Measurements from ENCODE around the gene SDCBP2. TPM values are rescaled to one million over a fixed set of nuclear protein-coding genes. Genes with fewer than 3 reads are reported as not detected.

SDCBP2 gene
- total RNA-seq, 1 donor from 2014 or later, result 1.6 TPM

- H4K20me1 ChIP-seq (ENCODE audit: low read depth), result peaks cover 35% of the 10 kb centered on the region
- peaks cover 14% of the 10 kb centered on the region for H3K79me2 ChIP-seq (ENCODE audit: low read depth)
- no peaks in the 10 kb centered on the region for H3K36me3 ChIP-seq
- no peaks in the 10 kb centered on the region for H3K9me3 Mint-ChIP-seq
- peaks cover 37% of the 10 kb centered on the region for H3K36me3 Mint-ChIP-seq
- H3K27me3 ChIP-seq, result no peaks in the 10 kb centered on the region
- no peak overlapping the region for H3K4me3 Mint-ChIP-seq
- no peaks in the 10 kb centered on the region for H3K9me3 ChIP-seq (ENCODE audit: low read depth)
- peaks cover 3% of the 10 kb centered on the region for H3K27me3 Mint-ChIP-seq (ENCODE audit: insufficient read depth, low read depth)
- H3K4me2 ChIP-seq, result no peak overlapping the region
- H3K4me1 ChIP-seq, result peaks cover 4% of the 10 kb centered on the region
- H2AFZ ChIP-seq (replicated peaks), result no peak overlapping the region
- H3K9ac ChIP-seq, result no peak overlapping the region
- no peak for DNase-seq (ENCODE audit: low spot score)
- H3K27ac ChIP-seq, result no peak overlapping the region
- no peaks in the 10 kb centered on the region for H3F3A ChIP-seq (ENCODE audit: low read depth)
- no peaks in the 10 kb centered on the region for H3K4me1 Mint-ChIP-seq
- TF ChIP-seq EZH2phosphoT487 (IDR thresholded peaks at IDR 0.05), result no peak
- no peak for TF ChIP-seq EZH2 (IDR thresholded peaks at IDR 0.05)
- no peak for TF ChIP-seq CTCF (IDR thresholded peaks at IDR 0.05)
- H3K4me3 ChIP-seq, result no peak overlapping the region
- H3K27ac Mint-ChIP-seq, result no peak overlapping the region
Observed at GRCh38 chr20:1369970-1370369, 41.0 kb upstream of the SDCBP2 start.

- Mint-ChIP-seq H3K9me3 (no peaks in the 10 kb centered on the region), H3K27ac (no peak overlapping the region), H3K27me3 (ENCODE audit: insufficient read depth, low read depth) (peaks cover 3% of the 10 kb centered on the region), H3K4me3 (no peak overlapping the region), H3K4me1 (no peaks in the 10 kb centered on the region), H3K36me3 (peaks cover 40% of the 10 kb centered on the region)
- Histone ChIP-seq H2AFZ (replicated peaks) (no peak overlapping the region), H3K27ac (no peak overlapping the region), H3K9me3 (ENCODE audit: low read depth) (no peaks in the 10 kb centered on the region), H3K4me2 (no peak overlapping the region), H3K36me3 (no peaks in the 10 kb centered on the region), H4K20me1 (ENCODE audit: low read depth) (peaks cover 22% of the 10 kb centered on the region), H3K79me2 (ENCODE audit: low read depth) (peaks cover 2% of the 10 kb centered on the region), H3F3A (ENCODE audit: low read depth) (no peaks in the 10 kb centered on the region), H3K4me1 (no peaks in the 10 kb centered on the region), H3K9ac (no peak overlapping the region), H3K4me3 (no peak overlapping the region), H3K27me3 (no peaks in the 10 kb centered on the region)
- TF ChIP-seq CTCF (IDR thresholded peaks at IDR 0.05) (no peak), EZH2 (IDR thresholded peaks at IDR 0.05) (no peak), EZH2phosphoT487 (IDR thresholded peaks at IDR 0.05) (no peak)
- DNase-seq (ENCODE audit: low spot score), result no peak
Observed at GRCh38 chr20:1368448-1369199, 39.7 kb upstream of the SDCBP2 start.

- H3K36me3 Mint-ChIP-seq, result peaks cover 43% of the 10 kb centered on the region
- Histone ChIP-seq H2AFZ (replicated peaks) (no peak overlapping the region), H3K27me3 (no peaks in the 10 kb centered on the region), H3F3A (ENCODE audit: low read depth) (no peaks in the 10 kb centered on the region), H3K9me3 (ENCODE audit: low read depth) (no peaks in the 10 kb centered on the region), H3K36me3 (no peaks in the 10 kb centered on the region), H3K4me2 (no peak overlapping the region), H3K4me3 (no peak overlapping the region), H3K9ac (no peak overlapping the region), H3K79me2 (ENCODE audit: low read depth) (no peaks in the 10 kb centered on the region), H3K4me1 (no peaks in the 10 kb centered on the region), H4K20me1 (ENCODE audit: low read depth) (peaks cover 19% of the 10 kb centered on the region), H3K27ac (no peak overlapping the region)
- peaks cover 5% of the 10 kb centered on the region for H3K27me3 Mint-ChIP-seq (ENCODE audit: insufficient read depth, low read depth)
- TF ChIP-seq EZH2 (IDR thresholded peaks at IDR 0.05) (no peak), EZH2phosphoT487 (IDR thresholded peaks at IDR 0.05) (no peak), CTCF (IDR thresholded peaks at IDR 0.05) (no peak)
- no peak for DNase-seq (ENCODE audit: low spot score)
- H3K4me3 Mint-ChIP-seq, result no peak overlapping the region
- H3K9me3 Mint-ChIP-seq, result no peaks in the 10 kb centered on the region
- no peaks in the 10 kb centered on the region for H3K4me1 Mint-ChIP-seq
- no peak overlapping the region for H3K27ac Mint-ChIP-seq
Observed at GRCh38 chr20:1367479-1367878, 38.5 kb upstream of the SDCBP2 start.

Measured in neural progenitor cell (in vitro differentiated cells).